NT2/D1 (cell line): ENCODE measurements around the gene FNDC3B.

ENCODE experiments used
- SUZ12 ChIP-seq: IDR thresholded peaks from 2 replicates; pipeline ENCODE4 v1.6.1; 2011; ENCODE audit not compliant: insufficient read length, insufficient read depth; ENCODE audit errors: extremely low read depth
- YY1 ChIP-seq: IDR thresholded peaks from 2 replicates; pipeline ENCODE4 v1.6.1; 2011; ENCODE audit not compliant: insufficient read length, insufficient read depth
- ZNF274 ChIP-seq: IDR thresholded peaks from 2 replicates; pipeline ENCODE4 v1.6.1; 2011; ENCODE audit warnings: mild to moderate bottlenecking, low read depth, low read length

GRCh38 chr3:172040078-172040980 is 951 bp downstream of the FNDC3B start:
- no peak for TF ChIP-seq SUZ12
- TF ChIP-seq YY1: no peak
- TF ChIP-seq ZNF274: no peak
